ENCODE data around the gene RPN2.

GRCh38 chr20:37256286-37256685, 77.2 kb downstream of the RPN2 start:
- TF ChIP-seq POLR2A (IDR thresholded peaks at IDR 0.05) (no peak), CTCF (IDR thresholded peaks at IDR 0.05) (no peak)

All from upper lobe of left lung (tissue), 4 donors.